ENCODE data around the gene CARF.
"Not testable (repeated sequence)": the region's sequence is repeated elsewhere in the genome, so short reads cannot be mapped to it uniquely, and the experiment has no call there.

DNA sequence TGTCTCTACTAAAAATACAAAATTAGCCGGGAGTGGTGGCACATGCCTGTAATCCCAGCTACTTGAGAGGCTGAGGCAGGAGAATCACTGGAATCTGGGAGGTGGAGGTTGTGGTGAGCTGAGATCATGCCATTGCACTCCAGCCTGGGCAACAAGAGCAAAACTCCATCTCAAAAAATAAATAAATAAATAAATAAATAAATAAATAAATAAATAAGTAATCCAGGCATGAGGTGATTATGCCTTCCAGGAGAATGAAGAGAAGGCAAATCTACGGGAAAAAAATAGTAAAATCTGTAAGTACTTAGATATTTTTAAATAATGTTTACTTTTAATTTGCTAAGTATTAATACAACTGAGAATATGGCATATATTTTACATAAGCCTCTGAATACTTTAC, 57.3 kb downstream of the CARF start:
- TF ChIP-seq, protein P1, sequence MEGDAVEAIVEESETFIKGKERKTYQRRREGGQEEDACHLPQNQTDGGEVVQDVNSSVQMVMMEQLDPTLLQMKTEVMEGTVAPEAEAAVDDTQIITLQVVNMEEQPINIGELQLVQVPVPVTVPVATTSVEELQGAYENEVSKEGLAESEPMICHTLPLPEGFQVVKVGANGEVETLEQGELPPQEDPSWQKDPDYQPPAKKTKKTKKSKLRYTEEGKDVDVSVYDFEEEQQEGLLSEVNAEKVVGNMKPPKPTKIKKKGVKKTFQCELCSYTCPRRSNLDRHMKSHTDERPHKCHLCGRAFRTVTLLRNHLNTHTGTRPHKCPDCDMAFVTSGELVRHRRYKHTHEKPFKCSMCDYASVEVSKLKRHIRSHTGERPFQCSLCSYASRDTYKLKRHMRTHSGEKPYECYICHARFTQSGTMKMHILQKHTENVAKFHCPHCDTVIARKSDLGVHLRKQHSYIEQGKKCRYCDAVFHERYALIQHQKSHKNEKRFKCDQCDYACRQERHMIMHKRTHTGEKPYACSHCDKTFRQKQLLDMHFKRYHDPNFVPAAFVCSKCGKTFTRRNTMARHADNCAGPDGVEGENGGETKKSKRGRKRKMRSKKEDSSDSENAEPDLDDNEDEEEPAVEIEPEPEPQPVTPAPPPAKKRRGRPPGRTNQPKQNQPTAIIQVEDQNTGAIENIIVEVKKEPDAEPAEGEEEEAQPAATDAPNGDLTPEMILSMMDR (conservative IDR thresholded peaks at IDR 0.05; ENCODE audit: low read length): not testable (repeated sequence)
- TF ChIP-seq EZH2phosphoT487 (IDR thresholded peaks at IDR 0.05; ENCODE audit: borderline replicate concordance, low read depth, low read length): not testable (repeated sequence)
